ENCODE data around the gene ETV3L. TPM values are rescaled to one million over a fixed set of nuclear protein-coding genes. Genes with fewer than 3 reads are reported as not detected.
"Not testable (repeated sequence)": the region's sequence is repeated elsewhere in the genome, so short reads cannot be mapped to it uniquely, and the experiment has no call there.

Gene ETV3L
- total RNA-seq, 1 donor from 2014 or later: not detected

DNA sequence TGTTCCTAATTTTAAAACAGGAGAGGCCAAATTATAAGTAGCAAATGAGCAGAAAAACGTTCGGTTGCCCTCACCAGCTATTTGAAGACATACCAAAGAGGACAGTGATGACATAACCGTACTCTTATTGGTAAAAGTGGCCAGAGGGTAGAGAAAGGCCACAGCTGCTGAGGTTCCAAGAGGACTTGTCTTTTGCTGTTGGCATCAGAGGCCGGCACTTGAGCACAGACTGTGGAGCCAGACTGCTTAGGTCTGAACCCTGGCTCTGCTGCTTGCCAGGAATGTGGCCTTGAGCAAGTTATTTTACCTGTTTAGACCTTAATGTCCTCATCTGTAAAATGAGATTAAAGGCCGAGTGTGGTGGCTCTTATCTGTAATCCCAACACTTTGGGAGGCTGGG lies 14.9 kb downstream of the ETV3L start:
- no peak for TF ChIP-seq CTCF (IDR thresholded peaks at IDR 0.05; ENCODE audit: insufficient read depth, low read length, poor library complexity, severe bottlenecking)
- Histone ChIP-seq H3K4me3 (ENCODE audit: low read depth, low read length) (no peak overlapping the region), H3K36me3 (ENCODE audit: control insufficient read depth, insufficient read depth, low read length) (no peaks in the 10 kb centered on the region), H3K27me3 (ENCODE audit: control insufficient read depth, insufficient read depth, low read length) (no peaks in the 10 kb centered on the region)
- DNase-seq (ENCODE audit: low read depth): no peak

GRCh38 chr1:157081707-157082106 lies 17.9 kb downstream of the ETV3L start:
- Histone ChIP-seq H3K27me3 (ENCODE audit: control insufficient read depth, insufficient read depth, low read length) (no peaks in the 10 kb centered on the region), H3K36me3 (ENCODE audit: control insufficient read depth, insufficient read depth, low read length) (no peaks in the 10 kb centered on the region), H3K4me3 (ENCODE audit: low read depth, low read length) (no peak overlapping the region)
- no peak for DNase-seq (ENCODE audit: low read depth)
- TF ChIP-seq CTCF (IDR thresholded peaks at IDR 0.05; ENCODE audit: insufficient read depth, low read length, poor library complexity, severe bottlenecking): no peak

DNA sequence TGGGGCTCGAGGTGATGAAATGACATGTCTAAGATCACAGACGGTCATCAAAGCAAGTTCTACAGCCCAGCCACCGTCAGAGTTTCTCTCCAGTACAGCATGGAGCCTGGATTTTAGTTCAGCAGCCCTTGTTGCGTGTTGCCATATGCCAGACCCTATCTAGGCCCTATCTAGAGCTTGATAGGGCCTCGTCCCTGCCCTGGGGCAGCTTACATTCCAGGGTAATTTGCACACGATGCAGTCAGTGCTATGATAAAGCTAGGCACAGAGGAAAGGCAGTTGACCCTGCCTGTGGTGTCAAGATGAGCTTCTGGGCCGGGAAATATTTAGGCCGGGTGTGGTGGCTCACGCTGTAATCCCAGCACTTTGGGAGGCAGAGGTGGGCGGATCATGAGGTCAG lies 18.9 kb downstream of the ETV3L start:
- TF ChIP-seq CTCF (IDR thresholded peaks at IDR 0.05; ENCODE audit: insufficient read depth, low read length, poor library complexity, severe bottlenecking): no peak
- no peaks in the 10 kb centered on the region for H3K36me3 ChIP-seq (ENCODE audit: control insufficient read depth, insufficient read depth, low read length)
- no peak overlapping the region for H3K4me3 ChIP-seq (ENCODE audit: low read depth, low read length)
- H3K27me3 ChIP-seq (ENCODE audit: control insufficient read depth, insufficient read depth, low read length): no peaks in the 10 kb centered on the region
- DNase-seq (ENCODE audit: low read depth): no peak

GRCh38 chr1:157077394-157077793 lies 22.2 kb downstream of the ETV3L start:
- no peak for TF ChIP-seq CTCF (IDR thresholded peaks at IDR 0.05; ENCODE audit: insufficient read depth, low read length, poor library complexity, severe bottlenecking)
- no peak overlapping the region for H3K4me3 ChIP-seq (ENCODE audit: low read depth, low read length)
- peaks cover 8% of the 10 kb centered on the region for H3K27me3 ChIP-seq (ENCODE audit: control insufficient read depth, insufficient read depth, low read length)
- H3K36me3 ChIP-seq (ENCODE audit: control insufficient read depth, insufficient read depth, low read length): no peaks in the 10 kb centered on the region
- DNase-seq (ENCODE audit: low read depth): no peak

DNA sequence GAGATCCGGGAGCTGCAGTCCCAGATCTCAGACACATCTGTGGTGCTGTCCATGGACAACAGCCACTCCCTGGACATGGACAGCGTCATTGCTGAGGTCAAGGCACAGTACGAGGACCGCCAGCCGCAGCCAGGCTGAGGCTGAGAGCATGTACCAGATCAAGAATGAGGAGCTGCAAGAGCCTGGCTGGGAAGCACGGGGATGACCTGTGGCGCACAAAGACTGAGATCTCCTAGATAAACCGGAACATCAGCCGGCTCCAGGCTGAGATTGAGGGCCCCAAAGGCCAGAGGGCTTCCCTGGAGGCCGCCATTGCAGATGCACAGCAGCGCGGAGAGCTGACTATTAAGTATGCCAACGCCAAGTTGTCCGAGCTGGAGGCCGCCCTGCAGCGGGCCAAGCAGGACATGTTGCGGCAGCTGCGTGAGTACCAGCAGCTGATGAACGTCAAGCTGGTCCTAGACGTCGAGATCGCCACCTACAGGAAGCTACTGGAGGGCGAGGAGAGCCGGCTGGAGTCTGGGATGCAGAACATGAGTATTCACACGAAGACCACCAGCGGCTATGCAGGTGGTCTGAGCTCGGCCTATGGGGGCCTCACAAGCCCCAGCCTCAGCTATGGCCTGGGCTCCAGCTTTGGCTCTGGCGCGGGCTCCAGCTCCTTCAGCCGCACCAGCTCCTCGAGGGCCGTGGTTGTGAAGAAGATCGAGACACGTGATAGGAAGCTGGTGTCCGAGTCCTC lies 25.5 kb downstream of the ETV3L start:
- H3K36me3 ChIP-seq (ENCODE audit: control insufficient read depth, insufficient read depth, low read length): no peaks in the 10 kb centered on the region
- peaks cover 8% of the 10 kb centered on the region for H3K27me3 ChIP-seq (ENCODE audit: control insufficient read depth, insufficient read depth, low read length)
- H3K4me3 ChIP-seq (ENCODE audit: low read depth, low read length): no peak overlapping the region
- peak; percentile 10 for DNase-seq (ENCODE audit: low read depth)
- peak; percentile 57 for TF ChIP-seq CTCF (IDR thresholded peaks at IDR 0.05; ENCODE audit: insufficient read depth, low read length, poor library complexity, severe bottlenecking)

GRCh38 chr1:157069601-157070000 lies 30.0 kb downstream of the ETV3L start:
- H3K4me3 ChIP-seq (ENCODE audit: low read depth, low read length): no peak overlapping the region
- DNase-seq (ENCODE audit: low read depth): no peak
- no peaks in the 10 kb centered on the region for H3K36me3 ChIP-seq (ENCODE audit: control insufficient read depth, insufficient read depth, low read length)
- no peak for TF ChIP-seq CTCF (IDR thresholded peaks at IDR 0.05; ENCODE audit: insufficient read depth, low read length, poor library complexity, severe bottlenecking)
- H3K27me3 ChIP-seq (ENCODE audit: control insufficient read depth, insufficient read depth, low read length): peaks cover 8% of the 10 kb centered on the region

DNA sequence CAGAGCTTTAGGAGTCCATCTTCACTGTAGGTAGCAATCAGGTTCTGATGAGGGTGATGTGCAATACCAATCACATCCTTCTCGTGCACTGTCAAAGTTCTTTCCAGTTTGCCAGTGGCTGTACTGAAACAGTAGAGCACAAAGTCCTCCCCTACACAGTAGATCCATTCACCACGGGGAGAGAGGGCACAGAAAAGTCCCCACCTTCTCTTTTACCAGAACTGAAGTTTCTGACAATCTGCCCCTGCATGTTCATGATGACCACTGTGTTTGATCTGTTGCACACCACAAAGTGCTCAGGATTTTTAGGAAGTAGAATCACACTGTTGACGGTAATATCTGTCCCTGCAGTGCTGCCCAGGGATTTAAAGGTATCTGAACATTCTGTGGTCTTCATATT lies 40.4 kb downstream of the ETV3L start:
- H3K4me3 ChIP-seq (ENCODE audit: low read depth, low read length); DNase-seq (ENCODE audit: low read depth); H3K36me3 ChIP-seq (ENCODE audit: control insufficient read depth, insufficient read depth, low read length); H3K27me3 ChIP-seq (ENCODE audit: control insufficient read depth, insufficient read depth, low read length): not testable (repeated sequence)
